SH-SY5Y (cell line): ENCODE measurements around the gene ARID3B.

Experiments used
- GATA2 ChIP-seq: IDR thresholded peaks from 2 replicates; pipeline ENCODE4 v1.6.1; 2011; ENCODE audit warnings: mild to moderate bottlenecking, low read depth, low read length
- GATA3 ChIP-seq: IDR thresholded peaks from 2 replicates; pipeline ENCODE4 v1.6.1; 2011; ENCODE audit warnings: low read depth, mild to moderate bottlenecking, low read length, moderate library complexity

DNA sequence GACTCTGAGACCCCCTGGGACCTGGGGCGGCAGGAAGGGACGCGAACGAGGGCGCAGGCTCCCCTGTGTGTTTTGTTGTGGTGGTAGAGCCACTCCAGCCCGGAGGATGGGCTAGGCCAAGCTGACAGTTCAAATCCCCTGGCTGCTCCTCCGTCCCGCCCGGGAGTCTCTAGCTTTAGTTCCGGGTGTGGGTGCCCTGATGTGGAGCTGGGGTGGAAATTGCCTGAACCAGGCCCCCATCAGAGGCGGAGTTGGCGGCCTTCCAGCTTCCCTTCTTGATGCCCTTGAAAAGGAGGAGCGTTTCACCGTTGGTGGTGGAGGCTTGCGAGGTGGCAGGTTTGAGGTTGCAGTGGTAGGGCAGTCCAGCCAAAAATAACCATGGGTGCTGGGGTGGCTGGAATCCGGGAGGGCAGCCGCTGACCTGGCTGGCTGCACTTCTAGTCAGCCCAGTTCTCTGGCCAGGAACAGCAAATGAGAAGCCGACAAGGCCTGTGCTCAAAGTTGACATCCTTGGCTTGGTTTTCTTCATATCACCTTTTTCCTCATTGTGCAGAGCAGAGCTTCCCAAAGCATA lies 75.4 kb downstream of the ARID3B start:
- no peak for TF ChIP-seq GATA2
- no peak for TF ChIP-seq GATA3
